WTC11 (cell line): Measurements from ENCODE around the gene MED15. TPM values are rescaled to one million over a fixed set of nuclear protein-coding genes. Genes with fewer than 3 reads are reported as not detected.
"Not testable (repeated sequence)": the region's sequence is repeated elsewhere in the genome, so short reads cannot be mapped to it uniquely, and the experiment has no call there.

Source experiments
- ATAC-seq: fragments of 200-7000 bp; cut with Tn5 transposase; 2 replicates; pipeline ENCODE4 v1.10.0; 2021; ENCODE audit warnings: mild to moderate bottlenecking, moderate library complexity
- CTCF ChIA-PET: fragments of 300-600 bp; sonication (Branson Sonifier 250); formaldehyde crosslinking; loops from one replicate; lab custom pipeline; 2021; ENCODE audit warnings: antibody characterized with exemption; lab: Charles Lee
- POLR2A ChIA-PET: fragments of 350-600 bp; sonication (Branson Sonifier 250); formaldehyde crosslinking; loops from one replicate; lab custom pipeline; 2021; ENCODE audit warnings: antibody characterized with exemption; lab: Charles Lee
- DNase-seq: peaks from one replicate; pipeline ENCODE4 v3.0.0; 2021; ENCODE audit warnings: low spot score
- H3K27ac Mint-ChIP-seq: 2 replicates; pipeline ENCODE4 v1.8.0; 2021; ENCODE audit warnings: mixed read lengths
- H3K27me3 Mint-ChIP-seq: 2 replicates; pipeline ENCODE4 v1.8.0; 2021; ENCODE audit warnings: low read depth, mild to moderate bottlenecking, moderate library complexity, mixed read lengths
- H3K36me3 Mint-ChIP-seq: 2 replicates; pipeline ENCODE4 v1.8.0; 2021; ENCODE audit warnings: mixed read lengths
- H3K4me1 Mint-ChIP-seq: 2 replicates; pipeline ENCODE4 v1.8.0; 2022; ENCODE audit warnings: mixed read lengths
- H3K4me3 Mint-ChIP-seq: 2 replicates; pipeline ENCODE4 v1.8.0; 2021; ENCODE audit warnings: mild to moderate bottlenecking, moderate library complexity, mixed read lengths
- H3K9me3 Mint-ChIP-seq: 2 replicates; pipeline ENCODE4 v1.8.0; 2021; ENCODE audit warnings: mixed read lengths
- ATF1 ChIP-seq: sonication (generic); formaldehyde crosslinking; IDR thresholded peaks from 2 replicates; pipeline ENCODE4 v1.8.1; 2023; ENCODE audit warnings: mild to moderate bottlenecking, moderate library complexity, missing genetic modification reagents
- CREM ChIP-seq: sonication (generic); formaldehyde crosslinking; IDR thresholded peaks from 2 replicates; pipeline ENCODE4 v1.8.1; 2022; ENCODE audit warnings: mild to moderate bottlenecking, missing genetic modification reagents, moderate library complexity
- E2F5 ChIP-seq: sonication (generic); formaldehyde crosslinking; IDR thresholded peaks from 2 replicates; pipeline ENCODE4 v1.8.1; 2022; ENCODE audit warnings: mild to moderate bottlenecking, moderate library complexity, missing genetic modification reagents
- FOXP1 ChIP-seq: sonication (generic); formaldehyde crosslinking; IDR thresholded peaks from 2 replicates; pipeline ENCODE4 v1.8.0; 2022; ENCODE audit warnings: missing genetic modification reagents, mild to moderate bottlenecking, moderate library complexity, borderline replicate concordance
- HMGXB4 ChIP-seq: sonication (generic); formaldehyde crosslinking; IDR thresholded peaks from 2 replicates; pipeline ENCODE4 v1.8.1; 2023; ENCODE audit warnings: mild to moderate bottlenecking, moderate library complexity, missing genetic modification reagents
- JAZF1 ChIP-seq: fragments of 250-450 bp; sonication (Bioruptor Pico); IDR thresholded peaks from 2 replicates; pipeline ENCODE4 v1.9.0; 2021; ENCODE audit warnings: moderate library complexity, mild to moderate bottlenecking, inconsistent platforms
- JUN ChIP-seq: sonication (generic); formaldehyde crosslinking; IDR thresholded peaks from 2 replicates; pipeline ENCODE4 v1.8.0; 2023; ENCODE audit warnings: mild to moderate bottlenecking, missing genetic modification reagents
- MXD4 ChIP-seq: fragments of 250-450 bp; sonication (Bioruptor Pico); IDR thresholded peaks from 2 replicates; pipeline ENCODE4 v1.8.0; 2021; ENCODE audit warnings: mild to moderate bottlenecking, moderate library complexity, borderline replicate concordance
- NFYB ChIP-seq: sonication (generic); formaldehyde crosslinking; conservative IDR thresholded peaks from 2 replicates; pipeline ENCODE4 v1.8.0; 2022; ENCODE audit warnings: low read depth, missing genetic modification reagents
- PRRX2 ChIP-seq: fragments of 250-450 bp; sonication (Bioruptor Pico); IDR thresholded peaks from 2 replicates; pipeline ENCODE4 v1.8.0; 2021; ENCODE audit warnings: mild to moderate bottlenecking
- SMAD4 ChIP-seq: sonication (generic); formaldehyde crosslinking; IDR thresholded peaks from 2 replicates; pipeline ENCODE4 v1.8.0; 2022; ENCODE audit warnings: mild to moderate bottlenecking, missing genetic modification reagents
- TEAD1 ChIP-seq: sonication (generic); formaldehyde crosslinking; IDR thresholded peaks from 2 replicates; pipeline ENCODE4 v1.8.0; 2022; ENCODE audit warnings: mild to moderate bottlenecking, missing genetic modification reagents
- USF2 ChIP-seq: sonication (generic); formaldehyde crosslinking; IDR thresholded peaks from 2 replicates; pipeline ENCODE4 v1.8.1; 2023; ENCODE audit warnings: mild to moderate bottlenecking, missing genetic modification reagents, moderate library complexity
- ZNF263 ChIP-seq: sonication (generic); formaldehyde crosslinking; IDR thresholded peaks from 2 replicates; pipeline ENCODE4 v1.8.1; 2022; ENCODE audit warnings: low read depth, mild to moderate bottlenecking, moderate library complexity, missing genetic modification reagents
- total RNA-seq: library from RNA; stranded (reverse); gene quantifications from 3 replicates; pipeline ENCODE4 v1.2.3, GENCODE V29; 2021
- TF ChIP-seq, protein P1 (sequence below): sonication (generic); formaldehyde crosslinking; IDR thresholded peaks from 2 replicates; pipeline ENCODE4 v1.8.1; 2023; ENCODE audit warnings: mild to moderate bottlenecking, missing genetic modification reagents
- TF ChIP-seq, protein P2 (sequence below): sonication (generic); formaldehyde crosslinking; IDR thresholded peaks from 2 replicates; pipeline ENCODE4 v1.8.1; 2022; ENCODE audit warnings: low read depth, missing genetic modification reagents, borderline replicate concordance

MED15 gene
- total RNA-seq, 1 experiment from 2014 or later, result 67.7 TPM

GRCh38 chr22:20506543-20507252, 712 bp upstream of the MED15 start:
- no peaks in the 10 kb centered on the region for H3K27me3 Mint-ChIP-seq
- peak overlapping the region; percentile 95 for H3K4me3 Mint-ChIP-seq
- CTCF ChIA-PET, result interaction anchor here (0.6 to 2.5 kb wide), 4 partner anchors 58 to 527 kb away, joined by 5 to 12 read pairs (median 8); no protein-coding TSS in a partner anchor
- H3K27ac Mint-ChIP-seq, result peak overlapping the region; percentile 88; the same call in 1 of the 2 replicates
- peaks cover 37% of the 10 kb centered on the region for H3K4me1 Mint-ChIP-seq
- no peak for DNase-seq
- ATAC-seq, result no peak
- no peaks in the 10 kb centered on the region for H3K9me3 Mint-ChIP-seq
- TF ChIP-seq, protein P1, sequence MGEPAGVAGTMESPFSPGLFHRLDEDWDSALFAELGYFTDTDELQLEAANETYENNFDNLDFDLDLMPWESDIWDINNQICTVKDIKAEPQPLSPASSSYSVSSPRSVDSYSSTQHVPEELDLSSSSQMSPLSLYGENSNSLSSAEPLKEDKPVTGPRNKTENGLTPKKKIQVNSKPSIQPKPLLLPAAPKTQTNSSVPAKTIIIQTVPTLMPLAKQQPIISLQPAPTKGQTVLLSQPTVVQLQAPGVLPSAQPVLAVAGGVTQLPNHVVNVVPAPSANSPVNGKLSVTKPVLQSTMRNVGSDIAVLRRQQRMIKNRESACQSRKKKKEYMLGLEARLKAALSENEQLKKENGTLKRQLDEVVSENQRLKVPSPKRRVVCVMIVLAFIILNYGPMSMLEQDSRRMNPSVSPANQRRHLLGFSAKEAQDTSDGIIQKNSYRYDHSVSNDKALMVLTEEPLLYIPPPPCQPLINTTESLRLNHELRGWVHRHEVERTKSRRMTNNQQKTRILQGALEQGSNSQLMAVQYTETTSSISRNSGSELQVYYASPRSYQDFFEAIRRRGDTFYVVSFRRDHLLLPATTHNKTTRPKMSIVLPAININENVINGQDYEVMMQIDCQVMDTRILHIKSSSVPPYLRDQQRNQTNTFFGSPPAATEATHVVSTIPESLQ (CRISPR knock-in tag), result no peak
- TF ChIP-seq NFYB (CRISPR knock-in tag), result no peak
- TF ChIP-seq ATF1 (CRISPR knock-in tag), result no peak
- TF ChIP-seq CREM, result no peak
- no peak for TF ChIP-seq HMGXB4
- TF ChIP-seq SMAD4 (CRISPR knock-in tag), result no peak
- TF ChIP-seq MXD4, result no peak
- TF ChIP-seq USF2, result no peak
- TF ChIP-seq JUN, result no peak
- TF ChIP-seq ZNF263 (CRISPR knock-in tag), result no peak
- no peak for TF ChIP-seq E2F5 (CRISPR knock-in tag)
- no peak for TF ChIP-seq FOXP1 (CRISPR knock-in tag)
- TF ChIP-seq, protein P2, sequence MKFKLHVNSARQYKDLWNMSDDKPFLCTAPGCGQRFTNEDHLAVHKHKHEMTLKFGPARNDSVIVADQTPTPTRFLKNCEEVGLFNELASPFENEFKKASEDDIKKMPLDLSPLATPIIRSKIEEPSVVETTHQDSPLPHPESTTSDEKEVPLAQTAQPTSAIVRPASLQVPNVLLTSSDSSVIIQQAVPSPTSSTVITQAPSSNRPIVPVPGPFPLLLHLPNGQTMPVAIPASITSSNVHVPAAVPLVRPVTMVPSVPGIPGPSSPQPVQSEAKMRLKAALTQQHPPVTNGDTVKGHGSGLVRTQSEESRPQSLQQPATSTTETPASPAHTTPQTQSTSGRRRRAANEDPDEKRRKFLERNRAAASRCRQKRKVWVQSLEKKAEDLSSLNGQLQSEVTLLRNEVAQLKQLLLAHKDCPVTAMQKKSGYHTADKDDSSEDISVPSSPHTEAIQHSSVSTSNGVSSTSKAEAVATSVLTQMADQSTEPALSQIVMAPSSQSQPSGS, result no peak
- no peak for TF ChIP-seq PRRX2
- TF ChIP-seq TEAD1, result no peak
- no peak for TF ChIP-seq JAZF1
- TF ChIP-seq, all 79 proteins: peak for 0
- H3K36me3 Mint-ChIP-seq, result no peaks in the 10 kb centered on the region; the same call in 1 of the 2 replicates
- POLR2A ChIA-PET, result interaction anchor here (0.7 kb wide), 1 partner anchor 75 kb away, joined by 6 read pairs; no protein-coding TSS in a partner anchor

GRCh38 chr22:20508067-20508755, 801 bp downstream of the MED15 start:
- DNase-seq (peak; percentile 29), ATAC-seq (peak; percentile 16)
- Mint-ChIP-seq H3K4me3 (peak overlapping the region; percentile 95), H3K27ac (peak overlapping the region; percentile 80), H3K4me1 (peaks cover 37% of the 10 kb centered on the region)
- H3K9me3 Mint-ChIP-seq, H3K27me3 Mint-ChIP-seq, POLR2A ChIA-PET, H3K36me3 Mint-ChIP-seq: not testable (repeated sequence)
- CTCF ChIA-PET, result interaction anchor here (0.5 to 2.5 kb wide), 5 partner anchors 10 to 210 kb away, joined by 3 to 12 read pairs (median 6); no protein-coding TSS in a partner anchor
